Measurements from ENCODE around the gene SFXN5.

Gene SFXN5

GRCh38 chr2:72956936-72957335, 114.6 kb downstream of the SFXN5 start:
- no peak for DNase-seq (ENCODE audit: low read depth, low spot score)

DNA sequence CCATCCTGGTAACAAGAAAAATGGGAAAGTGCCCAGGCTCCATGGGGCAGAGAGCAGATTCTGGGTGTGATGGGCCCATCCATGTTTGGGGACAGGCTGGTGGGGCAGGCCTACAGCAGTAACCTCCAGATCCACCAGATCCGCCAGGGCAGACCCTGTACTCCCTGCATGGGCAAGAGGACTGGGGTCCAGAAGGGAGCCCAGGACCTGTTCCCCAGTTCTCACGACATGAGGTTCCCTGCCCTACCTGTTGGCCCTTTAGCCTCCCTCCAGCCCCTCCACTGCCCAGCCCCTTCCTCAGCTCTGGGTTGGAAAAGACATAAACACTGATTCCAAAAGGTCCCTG, 115.5 kb downstream of the SFXN5 start:
- no peak for DNase-seq (ENCODE audit: low read depth, low spot score)

DNA sequence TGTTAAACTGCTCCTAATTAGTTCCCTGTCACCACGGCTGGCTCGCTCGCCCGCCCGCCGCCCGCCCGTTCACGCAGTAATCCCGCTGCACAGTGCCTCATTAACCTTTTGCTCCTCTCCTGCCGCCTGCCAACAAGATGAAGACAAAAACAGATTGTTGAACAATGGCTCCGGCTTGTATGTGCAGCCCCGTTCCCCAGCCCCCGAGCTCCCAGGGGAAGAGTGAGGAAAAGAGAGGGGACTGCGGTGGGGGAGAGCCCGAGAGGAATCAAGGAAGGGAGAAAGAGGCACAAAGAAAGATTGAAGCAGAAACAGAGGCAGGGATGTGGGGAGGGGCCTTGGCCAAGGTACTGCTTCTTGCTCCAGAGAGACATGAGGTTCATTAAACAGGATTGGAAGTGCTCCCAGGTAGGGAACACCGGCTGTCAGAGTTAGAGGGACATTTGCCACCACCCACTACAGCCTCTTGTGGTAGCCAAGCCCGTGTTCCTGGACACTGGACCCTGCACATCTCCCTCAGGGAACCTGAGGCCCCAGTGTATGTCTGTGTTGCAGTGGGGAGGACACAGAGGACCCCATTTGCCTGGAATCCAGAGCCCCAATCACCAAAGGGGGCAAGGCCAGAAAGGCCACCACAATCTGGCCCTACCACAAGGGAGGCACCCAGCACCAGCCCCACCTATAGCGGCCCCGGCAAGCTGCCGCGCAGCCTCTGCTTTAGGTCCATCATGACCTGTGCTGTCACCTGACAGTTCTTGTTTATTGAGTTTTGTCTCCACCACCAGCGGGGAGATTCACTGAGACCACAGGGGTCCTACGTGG, 116.1 kb downstream of the SFXN5 start:
- no peak for DNase-seq (ENCODE audit: low read depth, low spot score)

- DNase-seq (ENCODE audit: low read depth, low spot score), result no peak
Measured at GRCh38 chr2:72954376-72955227, 116.9 kb downstream of the SFXN5 start.

GRCh38 chr2:72953976-72954375, 117.5 kb downstream of the SFXN5 start:
- no peak for DNase-seq (ENCODE audit: low read depth, low spot score)

GRCh38 chr2:72953528-72953927, 118.0 kb downstream of the SFXN5 start:
- no peak for DNase-seq (ENCODE audit: low read depth, low spot score)

DNA sequence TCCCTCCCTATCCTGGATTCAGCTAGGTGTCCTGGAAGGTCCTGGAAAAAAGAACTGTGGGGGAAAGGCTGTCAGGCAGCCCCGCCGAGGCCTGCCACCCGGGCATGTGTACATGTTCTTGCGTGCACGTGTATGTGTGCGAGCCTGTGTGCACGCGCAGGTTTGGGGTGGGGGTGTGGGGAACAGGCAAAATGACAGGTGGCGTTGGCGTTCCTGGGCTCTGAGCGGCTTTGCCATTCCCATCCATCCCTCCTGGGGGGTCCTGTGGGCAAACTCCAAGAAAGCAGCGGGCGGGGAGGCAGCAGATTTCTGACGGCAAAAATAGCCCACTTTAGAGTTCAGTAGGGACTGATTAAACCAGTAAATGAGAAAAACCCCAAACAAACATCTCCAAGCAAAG, 118.6 kb downstream of the SFXN5 start:
- DNase-seq (ENCODE audit: low read depth, low spot score), result no peak

DNA sequence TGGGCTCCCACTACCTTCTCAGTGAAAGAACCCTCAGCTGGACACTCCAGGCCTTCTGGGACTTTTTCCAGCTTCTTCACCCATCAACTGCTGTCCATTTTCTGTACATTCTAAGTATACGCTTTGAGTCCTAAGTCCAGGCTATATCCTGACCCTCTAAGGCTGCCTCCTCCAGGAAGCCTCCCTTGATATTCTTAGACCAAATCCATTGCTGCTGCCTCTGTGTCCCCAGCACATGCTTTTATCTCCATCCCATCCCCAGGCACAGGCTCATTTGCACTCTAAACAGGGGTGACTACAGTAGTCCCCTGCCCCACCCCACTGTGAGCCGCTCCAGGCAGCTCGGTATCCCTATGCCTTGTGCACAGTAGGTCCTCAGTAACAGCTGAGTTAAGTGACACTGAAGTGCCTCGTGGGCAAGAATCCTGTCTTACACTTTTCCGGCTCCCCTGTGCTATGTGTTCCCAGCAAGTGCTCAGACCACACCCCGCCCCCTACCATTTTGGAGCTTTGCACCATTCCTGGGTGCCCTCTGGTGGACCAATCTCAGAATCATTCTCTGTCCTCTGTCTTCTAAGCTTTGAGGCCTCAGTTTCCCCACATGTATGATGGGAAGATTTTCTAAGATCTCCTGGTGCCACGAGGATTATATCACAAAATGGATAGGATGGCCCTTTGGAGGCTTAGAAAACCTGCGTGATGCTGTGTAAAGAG, 119.2 kb downstream of the SFXN5 start:
- no peak for DNase-seq (ENCODE audit: low read depth, low spot score)

DNA sequence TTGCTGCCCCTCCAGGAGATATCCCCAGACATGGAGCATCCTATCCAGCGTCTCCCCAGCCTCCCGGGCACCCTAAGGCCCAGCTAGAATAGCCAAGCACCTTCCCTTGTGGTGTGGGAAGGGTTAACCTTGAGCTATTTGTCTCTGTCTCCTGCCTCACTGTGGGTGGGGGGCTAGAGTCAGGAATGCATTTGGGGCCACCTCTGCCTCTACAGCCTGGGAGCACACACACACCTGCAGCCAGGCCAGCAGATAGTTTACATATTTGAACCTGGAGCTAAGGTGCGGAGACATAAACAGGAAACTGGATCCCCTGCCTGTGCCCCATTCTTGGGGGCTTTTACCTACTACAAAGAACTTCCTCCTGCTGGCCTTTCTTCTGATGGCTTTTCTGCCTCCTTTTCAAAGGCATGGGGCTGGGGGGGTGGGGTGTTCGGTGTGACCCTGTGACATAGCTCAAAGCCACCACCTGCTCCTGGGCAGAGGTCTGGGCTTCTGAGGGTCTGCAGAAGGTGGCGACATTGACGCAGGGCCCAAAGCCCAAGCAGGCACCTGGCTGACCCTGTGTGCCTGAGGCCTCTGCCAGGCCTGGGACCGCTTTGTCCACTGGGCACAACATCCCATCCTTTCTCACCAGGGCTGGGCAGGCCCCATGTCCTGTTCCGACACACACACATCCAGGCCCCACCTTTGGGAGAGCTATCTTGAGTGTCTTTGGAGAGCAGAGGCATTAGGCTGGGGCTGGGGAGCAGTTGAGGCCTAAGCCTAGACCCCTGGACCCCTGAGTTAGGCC, 120.0 kb downstream of the SFXN5 start:
- no peak for DNase-seq (ENCODE audit: low read depth, low spot score)

DNA sequence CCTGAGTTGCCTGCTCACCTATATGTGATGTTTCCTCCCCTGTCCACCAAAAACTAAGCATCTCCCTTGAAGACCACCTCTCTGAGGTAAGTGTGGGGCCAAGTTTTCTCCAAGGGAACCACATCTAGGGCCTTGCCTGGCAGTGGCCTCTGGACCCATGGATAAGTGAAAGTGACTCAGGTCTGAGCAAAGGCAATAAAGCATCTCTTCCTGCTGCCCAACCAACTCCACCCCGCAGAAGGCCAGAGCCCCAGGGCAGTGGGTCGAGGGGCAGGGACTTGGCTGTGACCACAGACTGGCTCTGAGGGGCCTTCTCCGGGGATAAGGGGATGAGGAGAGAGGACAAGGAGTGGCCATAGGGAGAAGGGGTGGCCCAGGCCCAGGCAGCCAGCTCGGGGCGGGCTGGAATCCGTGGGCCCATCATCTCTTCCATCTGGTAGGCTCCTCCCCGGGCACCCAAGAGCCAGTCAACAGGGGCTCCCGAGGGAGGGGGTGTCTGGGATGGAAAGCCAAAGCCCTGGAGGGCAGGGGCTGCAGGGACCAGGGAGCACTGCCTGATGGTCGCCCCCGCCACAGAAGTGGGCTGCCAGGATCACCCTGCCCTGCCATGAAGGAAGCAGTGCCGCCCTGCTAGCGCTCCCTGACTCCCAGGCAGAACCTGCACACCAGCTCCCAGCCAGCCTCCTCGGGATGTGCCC, 120.8 kb downstream of the SFXN5 start:
- DNase-seq (ENCODE audit: low read depth, low spot score), result no peak

- DNase-seq (ENCODE audit: low read depth, low spot score), result no peak
Measured at GRCh38 chr2:72949642-72950041, 121.9 kb downstream of the SFXN5 start.

- no peak for DNase-seq (ENCODE audit: low read depth, low spot score)
Measured at GRCh38 chr2:72949045-72949444, 122.5 kb downstream of the SFXN5 start.

DNA sequence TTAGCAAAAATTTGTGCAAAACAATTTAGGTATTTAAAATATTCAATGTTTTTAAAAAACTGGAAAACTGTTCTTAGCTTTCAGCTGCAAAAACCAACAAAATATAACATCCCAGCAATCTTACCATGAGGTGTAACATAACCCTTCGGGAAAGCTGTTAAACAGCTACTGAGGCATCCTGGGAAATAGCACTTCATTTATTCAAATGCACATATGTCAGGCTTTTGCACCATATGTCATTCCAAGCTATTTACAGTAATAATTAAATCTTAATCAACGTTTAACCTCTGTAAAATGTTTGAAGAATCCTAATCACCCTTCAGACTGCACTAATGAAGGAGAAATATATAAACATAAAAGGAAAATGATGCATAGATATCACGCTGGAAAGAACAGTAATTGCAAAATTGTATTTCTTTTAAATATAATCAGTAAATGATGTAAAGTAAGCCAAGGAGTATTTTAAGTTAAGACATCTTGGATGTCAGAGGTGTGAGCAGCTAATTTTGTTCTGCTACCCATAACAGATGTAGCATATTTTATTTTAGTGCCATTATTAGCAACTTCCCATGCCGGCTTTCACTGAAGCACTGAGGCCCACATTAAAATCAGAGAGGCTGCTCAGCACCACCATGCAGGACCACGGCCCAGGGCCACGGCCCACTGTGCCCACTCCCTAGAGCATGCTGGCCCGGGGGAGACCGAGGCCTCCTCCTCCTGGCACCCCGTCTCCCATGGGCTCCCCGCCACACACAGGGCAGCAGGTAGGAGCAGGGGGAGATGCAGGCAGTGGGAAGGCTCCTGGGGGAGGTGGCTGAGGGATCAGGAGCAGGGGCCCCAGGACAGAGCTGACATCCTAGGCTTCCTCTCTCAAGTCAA, 123.3 kb downstream of the SFXN5 start:
- no peak for DNase-seq (ENCODE audit: low read depth, low spot score)

GRCh38 chr2:72946466-72946865, 125.0 kb downstream of the SFXN5 start:
- DNase-seq (ENCODE audit: low read depth, low spot score), result no peak

DNA sequence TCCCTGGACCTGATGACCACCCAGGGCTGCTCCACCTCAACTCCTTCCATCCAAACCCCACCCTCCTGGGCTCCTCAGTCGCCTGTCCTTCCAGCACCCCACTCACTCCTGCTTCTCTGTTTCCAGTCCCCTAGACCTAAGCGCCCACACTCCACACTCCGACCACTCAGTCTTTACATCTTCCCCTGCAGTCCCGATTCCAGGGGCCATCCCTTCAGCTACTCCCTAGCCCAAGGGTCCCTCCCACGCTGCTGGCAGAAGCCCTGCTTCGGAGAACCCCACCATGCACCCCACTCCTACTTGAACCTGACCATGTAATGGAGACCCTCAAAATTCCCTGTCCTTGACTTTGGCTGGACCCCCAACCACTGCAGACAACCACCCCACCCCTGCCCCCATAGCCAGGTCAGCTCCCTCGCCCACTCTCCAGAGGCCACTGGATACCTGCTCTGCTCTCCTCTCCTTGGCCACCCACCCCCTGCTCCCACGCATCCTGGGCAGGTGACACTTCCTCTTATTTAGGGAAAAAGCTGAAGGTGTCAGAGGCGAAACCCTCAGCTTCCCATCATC, 126.0 kb downstream of the SFXN5 start:
- DNase-seq (ENCODE audit: low read depth, low spot score), result no peak

GRCh38 chr2:72944804-72945449, 126.6 kb downstream of the SFXN5 start:
- no peak for DNase-seq (ENCODE audit: low read depth, low spot score)

DNA sequence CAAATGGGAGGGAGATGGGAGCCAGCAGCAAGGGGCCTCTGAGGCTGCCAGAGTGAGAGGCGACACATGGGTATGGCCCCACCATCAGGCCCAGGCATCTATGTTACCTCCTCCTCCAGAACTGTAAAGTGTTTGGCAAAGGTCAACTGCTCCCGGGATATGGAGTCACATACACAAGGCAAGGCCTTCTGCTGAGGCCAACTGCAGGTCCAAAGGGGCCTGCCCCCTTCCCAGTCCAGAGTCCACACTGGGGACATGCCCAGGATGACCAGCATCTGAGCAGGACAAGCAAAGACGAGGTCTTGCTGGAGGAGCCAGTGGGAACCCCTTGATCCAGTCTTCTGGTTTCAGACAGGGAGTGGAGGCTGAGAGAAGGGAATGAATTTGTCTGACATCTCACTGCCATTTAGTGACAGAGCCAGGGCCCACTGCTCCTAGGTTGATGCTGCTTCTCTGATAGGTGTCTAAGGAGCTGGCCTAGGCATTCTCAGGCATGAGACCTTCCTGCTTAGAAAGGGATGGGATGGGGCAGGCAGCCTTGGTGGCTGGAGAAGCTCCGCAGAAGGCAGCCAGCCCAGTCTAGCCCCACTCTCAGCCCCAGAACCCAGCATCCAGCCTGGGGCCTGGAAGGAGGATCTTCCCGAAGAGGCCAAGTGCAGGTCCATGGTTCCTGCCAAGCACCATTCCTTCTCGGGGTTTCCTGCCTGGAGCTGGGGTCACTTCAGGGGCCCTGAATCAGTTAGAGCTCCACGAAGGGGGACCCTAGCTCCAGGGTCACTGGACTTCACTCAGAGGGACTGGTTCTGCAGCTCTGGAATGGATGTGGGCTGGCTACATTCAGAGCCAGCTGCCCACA, 127.7 kb downstream of the SFXN5 start:
- DNase-seq (ENCODE audit: low read depth, low spot score), result no peak

- DNase-seq (ENCODE audit: low read depth, low spot score), result no peak
Measured at GRCh38 chr2:72942881-72943418, 128.6 kb downstream of the SFXN5 start.

All from smooth muscle cell of the brain vasculature (primary cell).